HG03378 (cell line): ENCODE data around the gene SLC39A11.

Experiments
- ATAC-seq: cut with Tn5 transposase; IDR thresholded peaks from one replicate; pipeline ENCODE4 v1.9.1; 2021; ENCODE audit warnings: mild to moderate bottlenecking, moderate library complexity; ENCODE audit not compliant: unreplicated experiment

Gene SLC39A11

GRCh38 chr17:72886622-72887021, 205.9 kb downstream of the SLC39A11 start:
- no peak for ATAC-seq

- ATAC-seq, result no peak
These were observed 208.4 kb downstream of the SLC39A11 start for GRCh38 chr17:72884066-72884465.

GRCh38 chr17:72883351-72883750, 209.1 kb downstream of the SLC39A11 start:
- ATAC-seq, result no peak

GRCh38 chr17:72882426-72882825, 210.1 kb downstream of the SLC39A11 start:
- no peak for ATAC-seq

GRCh38 chr17:72879877-72880276, 212.6 kb downstream of the SLC39A11 start:
- no peak for ATAC-seq

- ATAC-seq, result no peak
These were observed 213.4 kb downstream of the SLC39A11 start for GRCh38 chr17:72878975-72879660.

- no peak for ATAC-seq
These were observed 215.1 kb downstream of the SLC39A11 start for GRCh38 chr17:72877348-72877747.

- no peak for ATAC-seq
These were observed 216.1 kb downstream of the SLC39A11 start for GRCh38 chr17:72876413-72876812.

GRCh38 chr17:72875361-72875760, 217.1 kb downstream of the SLC39A11 start:
- ATAC-seq, result no peak

GRCh38 chr17:72872396-72872795, 220.1 kb downstream of the SLC39A11 start:
- ATAC-seq, result no peak

GRCh38 chr17:72870367-72870985, 222.0 kb downstream of the SLC39A11 start:
- no peak for ATAC-seq

- ATAC-seq, result no peak
These were observed 222.9 kb downstream of the SLC39A11 start for GRCh38 chr17:72869630-72870029.

GRCh38 chr17:72865954-72866353, 226.5 kb downstream of the SLC39A11 start:
- no peak for ATAC-seq

- ATAC-seq, result no peak
These were observed 228.8 kb downstream of the SLC39A11 start for GRCh38 chr17:72863526-72864211.

- no peak for ATAC-seq
These were observed 230.1 kb downstream of the SLC39A11 start for GRCh38 chr17:72862276-72862999.

GRCh38 chr17:72861811-72862210, 230.7 kb downstream of the SLC39A11 start:
- no peak for ATAC-seq

GRCh38 chr17:72860778-72861177, 231.7 kb downstream of the SLC39A11 start:
- no peak for ATAC-seq

GRCh38 chr17:72858826-72859495, 233.5 kb downstream of the SLC39A11 start:
- no peak for ATAC-seq

- no peak for ATAC-seq
These were observed 238.8 kb downstream of the SLC39A11 start for GRCh38 chr17:72853440-72854415.
